GM18507 (cell line): ENCODE data around the gene GIT2.
"Not testable (repeated sequence)": the region's sequence is repeated elsewhere in the genome, so short reads cannot be mapped to it uniquely, and the experiment has no call there.

Experiments used
- DNase-seq: peaks from one replicate; pipeline ENCODE4 v3.0.0; 2011; ENCODE audit warnings: low read depth; ENCODE audit not compliant: insufficient read length; ENCODE audit errors: extremely low spot score
- FAIRE-seq: peaks from 2 replicates; lab custom pipeline; 2011; peaks lifted over from hg19 to GRCh38; lab: Jason Lieb, UNC

GIT2 gene

DNA sequence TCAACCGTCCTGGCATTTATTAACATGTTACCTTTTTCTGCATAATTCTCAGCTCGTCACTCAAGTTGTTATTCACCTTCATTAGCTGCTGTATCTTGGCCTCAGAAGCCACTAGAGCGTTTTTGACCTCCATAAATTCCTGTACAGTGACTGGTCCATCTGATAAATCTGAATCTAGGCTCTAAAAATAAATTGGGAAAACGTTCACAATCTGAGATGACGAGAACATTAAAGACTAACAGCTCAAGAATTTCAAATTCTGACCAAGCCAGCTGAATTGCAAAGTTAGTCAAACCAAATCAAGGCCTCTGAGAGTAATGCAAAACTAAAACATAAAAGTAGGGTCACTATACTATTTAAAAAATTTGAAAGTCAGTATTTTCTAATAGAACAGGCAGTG is 45.0 kb downstream of the GIT2 start:
- peak; percentile 24 for FAIRE-seq
- DNase-seq, result no peak

DNA sequence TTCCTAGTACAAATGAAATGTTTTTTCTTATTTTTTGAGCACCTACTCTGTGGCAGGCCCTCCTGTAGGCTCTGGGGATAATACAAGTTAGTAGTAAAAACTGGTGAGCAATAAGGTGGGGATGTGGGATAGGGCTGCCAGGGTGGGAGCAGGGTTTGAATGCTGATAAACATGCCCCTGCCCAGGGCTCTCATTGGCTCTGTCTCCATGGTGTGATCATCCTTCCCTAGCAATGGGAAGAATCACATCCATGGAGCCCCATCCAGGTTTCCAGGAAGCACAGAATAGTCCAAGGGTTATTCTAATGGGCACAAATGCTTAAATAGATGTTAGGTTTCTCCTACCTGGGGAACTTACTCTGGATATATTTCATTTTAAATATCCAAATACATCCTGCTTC is 45.5 kb downstream of the GIT2 start:
- FAIRE-seq (no peak), DNase-seq (no peak)

DNA sequence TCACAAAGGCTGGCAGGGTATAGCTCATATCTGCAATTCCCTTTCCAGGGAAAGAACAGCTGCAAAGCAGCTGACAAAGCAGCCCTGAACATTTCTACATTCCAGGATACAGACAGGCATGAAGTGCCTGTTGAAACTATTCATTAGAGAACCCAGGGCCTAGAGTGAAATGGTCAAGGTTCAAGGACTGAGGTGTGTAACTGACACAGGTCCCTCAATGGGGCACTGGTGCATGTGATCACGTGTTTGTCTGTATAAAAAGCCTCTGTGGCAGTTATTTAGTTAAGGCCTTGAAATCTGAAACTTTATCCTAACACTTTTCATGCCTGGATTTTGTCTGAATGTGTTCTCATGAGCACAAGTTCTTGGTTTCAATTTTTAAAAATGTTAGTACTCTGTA is 47.1 kb downstream of the GIT2 start:
- FAIRE-seq (no peak), DNase-seq (no peak)

DNA sequence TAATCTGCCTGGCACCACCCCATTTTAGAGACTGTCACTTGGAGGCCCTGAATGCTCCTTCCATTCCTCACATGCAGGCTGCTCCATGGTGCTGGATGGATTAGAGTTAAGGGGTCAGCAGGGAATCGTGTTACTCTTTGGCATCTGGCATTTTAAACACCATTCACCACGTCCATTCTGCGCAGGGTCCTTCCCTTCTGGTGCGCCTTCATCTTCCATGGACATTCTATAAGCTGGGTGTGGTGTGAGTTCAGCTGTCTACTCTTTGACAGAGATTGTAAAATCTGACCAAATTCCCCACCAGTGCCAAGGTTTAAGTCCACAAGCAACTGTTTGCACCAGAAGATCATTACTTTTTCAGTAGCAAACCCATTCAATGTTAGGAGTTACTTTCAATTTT is 47.8 kb downstream of the GIT2 start:
- DNase-seq (no peak), FAIRE-seq (no peak)

DNA sequence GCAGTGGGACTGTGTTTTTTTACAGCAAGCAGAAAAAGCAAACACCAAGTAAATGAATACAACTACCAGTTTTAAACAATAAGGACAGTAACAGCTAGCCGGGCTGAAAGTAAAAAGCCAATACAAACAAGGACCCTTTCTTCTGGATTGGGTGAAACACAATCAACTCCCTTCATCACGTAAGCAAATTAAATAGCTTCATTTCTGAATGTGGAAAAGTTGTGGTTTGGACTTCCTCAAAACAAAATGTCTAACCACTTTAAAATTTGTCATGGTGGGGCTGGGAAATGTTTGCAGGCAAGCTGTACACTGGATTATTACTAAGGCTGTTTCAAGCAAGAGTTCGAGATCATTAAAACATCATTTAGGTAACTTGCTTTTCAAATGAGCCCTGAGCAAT is 48.6 kb downstream of the GIT2 start:
- DNase-seq, result no peak
- FAIRE-seq, result no peak

DNA sequence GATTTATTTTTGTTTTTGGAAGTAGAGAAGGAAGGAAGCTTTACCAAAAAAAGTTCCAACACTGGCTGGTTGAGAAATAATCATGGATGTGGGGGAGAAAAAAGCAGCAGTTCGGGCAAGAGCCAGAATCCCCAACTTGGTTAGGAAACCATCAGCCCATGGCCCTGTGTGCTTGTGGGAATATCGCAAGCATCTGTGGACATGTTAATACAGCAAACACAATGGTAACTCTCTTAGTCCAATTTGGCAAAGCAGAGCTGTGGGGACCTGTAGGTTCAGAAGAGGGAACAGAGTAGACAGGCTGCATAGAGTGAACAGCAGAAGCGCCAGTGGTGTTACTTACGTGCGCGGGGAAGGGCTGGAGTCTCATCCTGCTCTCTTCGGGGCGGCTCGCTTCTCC is 49.3 kb downstream of the GIT2 start:
- FAIRE-seq, result no peak
- DNase-seq, result no peak

DNA sequence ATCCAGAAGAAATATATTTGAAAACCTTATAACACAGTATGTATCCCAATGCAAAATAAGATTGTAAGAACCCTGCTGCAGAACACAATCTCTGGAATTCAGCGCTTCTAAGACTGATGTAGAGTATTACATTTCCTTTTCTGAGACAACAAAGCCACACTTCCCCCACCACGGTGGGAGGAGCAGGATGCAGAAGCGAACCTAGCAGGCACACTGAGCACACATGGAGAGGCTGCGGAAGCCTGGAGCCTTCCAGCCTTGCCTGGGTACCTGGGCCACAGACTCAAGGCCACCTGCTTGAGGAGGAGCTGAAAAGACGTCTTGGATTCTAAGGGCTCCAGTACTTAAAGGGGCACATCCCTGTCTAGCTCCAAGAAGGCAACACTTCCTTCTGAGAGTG is 49.7 kb downstream of the GIT2 start:
- DNase-seq (no peak), FAIRE-seq (no peak)

DNA sequence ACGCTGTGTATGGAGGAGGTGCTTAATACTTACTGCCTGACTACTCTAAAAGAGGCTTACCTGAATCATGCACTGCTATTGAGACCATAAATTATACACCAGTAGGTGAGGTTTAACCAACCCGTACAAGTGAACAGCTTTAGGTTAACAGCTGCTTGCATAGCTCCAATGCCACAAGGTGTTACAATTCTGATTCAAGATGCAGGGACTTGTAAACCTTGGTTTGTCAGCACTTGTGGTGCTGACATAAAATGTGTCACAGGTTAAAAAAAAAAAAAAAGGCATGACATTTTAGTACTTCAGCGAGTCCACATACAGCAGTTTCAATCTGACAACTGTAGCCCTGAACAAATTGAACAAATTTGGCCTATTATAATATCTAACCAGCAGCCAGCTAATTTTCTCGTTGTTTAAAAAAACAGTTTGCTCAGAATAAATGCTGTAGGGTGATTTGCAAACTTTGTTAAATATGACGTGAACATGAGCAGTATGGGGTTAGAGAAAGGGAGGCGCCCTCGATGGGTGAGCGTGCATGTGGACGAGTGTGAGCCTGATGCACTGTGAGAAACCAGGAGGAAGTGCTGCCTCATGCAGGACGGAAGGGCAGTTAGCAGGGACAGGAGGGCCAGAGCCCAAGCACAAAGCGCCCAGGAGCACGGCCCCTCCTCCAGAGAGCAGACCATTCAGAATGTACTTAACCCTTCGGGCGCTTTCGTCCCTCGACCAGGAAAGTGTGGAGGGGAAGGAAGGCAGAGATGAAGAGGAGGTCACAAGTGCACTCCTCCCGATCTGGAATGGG is 51.4 kb downstream of the GIT2 start:
- no peak for FAIRE-seq

DNA sequence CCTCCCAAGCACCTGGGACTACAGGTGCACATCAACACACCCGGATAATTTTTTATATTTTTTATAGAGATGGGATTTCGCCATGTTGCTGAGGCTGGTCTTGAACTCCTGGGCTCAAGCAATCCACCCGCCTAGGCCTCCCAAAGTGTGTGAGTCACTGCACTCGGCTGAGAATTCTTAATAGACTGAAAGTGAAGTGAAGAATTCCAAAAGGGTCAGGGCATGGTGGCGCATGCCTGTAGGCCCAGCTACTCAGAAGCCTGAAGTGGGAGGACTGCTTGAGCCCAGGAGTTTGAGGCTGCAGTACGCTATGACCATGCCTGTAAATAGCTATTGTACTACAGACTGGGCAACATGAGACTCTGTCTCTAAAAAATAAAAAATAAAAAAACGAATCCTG is 52.4 kb downstream of the GIT2 start:
- FAIRE-seq, result no peak
- no peak for DNase-seq

More for the DNA sequence above, 51.4 kb downstream of the GIT2 start:
- no peak for DNase-seq

DNA sequence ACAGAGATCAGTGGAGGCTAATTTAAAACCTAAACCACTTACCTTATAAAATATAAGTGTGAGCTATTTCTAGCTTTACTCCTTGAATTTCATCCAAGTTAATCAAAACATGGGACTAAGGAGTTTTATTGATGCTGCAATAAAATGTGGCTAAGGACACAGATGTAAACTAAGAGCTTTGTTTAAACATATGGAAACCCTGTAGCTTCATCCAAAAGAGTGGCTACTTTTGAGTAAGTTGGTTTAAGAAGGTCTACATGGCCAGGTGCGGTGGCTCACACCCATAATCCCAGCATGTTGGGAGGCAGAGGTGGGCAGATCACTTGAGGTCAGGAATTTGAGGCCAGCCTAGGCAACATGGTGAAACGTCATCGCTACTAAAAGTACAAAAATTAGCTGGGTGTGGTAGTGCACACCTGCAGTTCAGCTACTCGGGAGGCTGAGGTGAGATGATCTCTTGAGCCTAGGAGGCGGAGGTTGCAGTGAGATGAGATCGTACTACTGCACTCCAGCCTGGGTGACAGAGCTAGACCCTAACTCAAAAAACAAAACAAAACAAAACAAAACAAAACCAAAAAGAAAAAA is 55.7 kb downstream of the GIT2 start:
- FAIRE-seq, result no peak
- DNase-seq, result no peak

DNA sequence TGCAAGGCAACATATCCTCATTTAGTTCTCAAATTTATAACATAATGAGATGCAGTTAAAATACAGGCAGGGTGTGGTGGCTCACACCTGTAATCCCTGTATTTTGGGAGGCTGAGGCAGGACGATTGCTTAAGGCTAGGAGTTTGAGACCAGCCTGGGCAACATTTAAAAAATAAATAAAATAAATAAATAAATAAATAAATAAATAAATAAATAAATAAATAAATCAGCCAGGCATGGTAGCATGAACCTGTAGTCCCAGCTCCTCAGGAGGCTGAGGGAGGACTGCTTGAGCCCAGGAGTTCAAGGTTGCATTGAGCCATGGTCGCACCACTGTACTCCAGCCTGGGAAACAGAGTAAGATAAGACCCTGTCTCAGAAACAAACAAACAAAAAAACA is 56.7 kb downstream of the GIT2 start:
- DNase-seq, result no peak
- FAIRE-seq, result no peak

DNA sequence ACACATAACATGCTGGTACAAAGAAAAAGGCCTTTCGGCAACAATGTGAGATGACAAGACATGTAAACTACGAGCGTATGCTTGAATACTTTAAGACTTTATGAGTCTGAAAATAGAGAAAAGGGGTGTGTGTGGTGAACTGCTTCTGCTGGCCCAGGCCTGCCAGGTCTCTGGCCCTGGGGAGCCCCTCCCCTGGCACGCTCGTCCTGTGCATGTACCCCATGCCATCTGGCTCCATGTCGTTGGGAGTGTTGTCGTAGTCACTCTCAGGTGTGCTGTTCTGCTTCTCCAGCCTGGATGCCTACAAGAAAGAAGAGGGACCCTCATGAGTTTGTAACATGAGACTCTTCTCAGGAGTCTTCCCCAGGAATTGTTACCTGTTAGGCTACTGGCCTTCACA is 57.2 kb downstream of the GIT2 start:
- DNase-seq, result no peak
- no peak for FAIRE-seq

DNA sequence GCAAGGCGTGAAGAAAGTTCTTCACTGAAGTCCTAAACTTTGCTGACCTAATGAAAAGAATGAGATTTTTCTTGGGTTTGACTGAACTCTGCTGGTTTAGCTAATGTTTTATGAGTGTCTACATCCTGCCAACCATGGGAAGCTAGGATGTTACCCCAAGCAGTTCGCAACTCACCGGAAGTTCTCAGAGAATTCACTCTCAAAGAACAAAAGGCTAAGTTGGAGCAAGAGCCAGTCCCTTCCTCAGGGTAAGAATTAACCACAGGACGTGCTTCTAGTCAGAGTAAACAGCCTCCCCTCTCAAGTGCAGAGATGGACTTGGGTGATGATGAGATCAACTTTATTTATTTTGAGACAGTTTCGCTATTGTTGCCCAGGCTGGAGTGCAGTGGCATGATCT is 58.8 kb downstream of the GIT2 start:
- DNase-seq (no peak), FAIRE-seq (no peak)

DNA sequence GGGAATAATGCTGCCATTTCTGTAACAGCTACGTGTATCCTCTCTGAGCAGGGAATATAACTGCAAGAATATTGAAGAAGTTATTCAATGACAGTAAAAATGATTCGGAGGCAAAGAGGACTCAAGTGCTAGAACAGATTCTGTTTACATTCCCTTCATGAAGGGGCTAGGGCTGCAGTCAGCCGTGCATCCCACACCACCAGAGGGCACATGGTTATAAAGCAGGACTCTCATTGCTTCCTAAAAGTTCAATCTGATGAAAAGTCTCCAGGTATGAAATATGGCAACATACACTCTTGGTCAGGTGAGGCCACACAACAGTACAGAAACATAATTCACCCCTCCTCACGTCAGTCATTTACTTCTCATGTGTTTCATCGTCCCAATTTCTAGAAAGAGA is 62.1 kb downstream of the GIT2 start:
- no peak for DNase-seq
- FAIRE-seq, result peak; percentile 59

DNA sequence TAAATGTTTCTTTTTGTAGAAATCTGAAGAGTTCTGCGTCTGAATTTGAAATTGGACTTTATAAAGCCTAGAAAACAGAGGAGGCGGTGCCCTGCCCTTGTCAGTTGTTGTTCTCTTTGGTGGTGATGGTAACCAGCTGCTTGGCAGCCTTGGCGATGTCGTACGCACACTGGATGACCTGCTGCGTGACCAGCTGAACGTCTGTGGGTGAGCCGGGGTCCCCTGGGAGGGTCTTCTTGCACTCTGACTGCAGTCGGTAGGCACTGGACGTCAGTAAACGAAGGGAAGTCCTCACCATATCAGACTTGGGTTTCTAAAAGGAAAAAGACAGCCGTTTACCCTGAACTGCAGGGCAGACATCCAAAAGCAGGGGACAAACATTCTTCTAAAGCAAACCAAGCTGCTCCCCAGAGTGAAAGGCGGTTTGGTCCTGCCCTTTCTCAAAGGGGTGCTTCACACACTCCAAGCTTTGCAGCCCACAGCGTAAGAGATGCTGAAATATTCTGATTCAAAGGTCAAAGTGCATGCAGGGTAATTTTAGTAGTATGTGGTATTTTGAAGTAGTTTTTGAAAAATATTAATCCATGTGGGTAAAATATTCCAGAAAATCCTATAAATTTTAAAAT is 63.2 kb downstream of the GIT2 start:
- FAIRE-seq, result no peak
- DNase-seq, result no peak

DNA sequence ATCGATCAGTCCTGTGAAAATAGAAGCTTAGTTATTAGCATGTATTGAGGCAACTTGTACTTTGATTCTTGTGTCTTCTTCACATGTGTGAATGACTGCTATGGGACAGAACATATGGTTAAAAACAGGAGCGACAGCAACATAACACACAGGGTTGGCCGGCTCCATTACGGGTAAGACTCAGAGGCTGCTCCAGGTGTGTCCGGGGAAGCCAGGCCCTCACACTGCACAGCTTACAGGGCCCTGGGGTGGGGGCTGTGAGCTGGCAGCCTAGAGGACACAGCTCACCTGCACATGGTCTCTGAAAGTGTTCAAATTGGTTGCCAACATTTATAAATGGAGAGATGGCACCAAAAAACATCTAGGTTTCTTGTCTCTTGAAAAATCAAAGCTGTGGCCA is 65.0 kb downstream of the GIT2 start:
- no peak for FAIRE-seq
- DNase-seq, result no peak

DNA sequence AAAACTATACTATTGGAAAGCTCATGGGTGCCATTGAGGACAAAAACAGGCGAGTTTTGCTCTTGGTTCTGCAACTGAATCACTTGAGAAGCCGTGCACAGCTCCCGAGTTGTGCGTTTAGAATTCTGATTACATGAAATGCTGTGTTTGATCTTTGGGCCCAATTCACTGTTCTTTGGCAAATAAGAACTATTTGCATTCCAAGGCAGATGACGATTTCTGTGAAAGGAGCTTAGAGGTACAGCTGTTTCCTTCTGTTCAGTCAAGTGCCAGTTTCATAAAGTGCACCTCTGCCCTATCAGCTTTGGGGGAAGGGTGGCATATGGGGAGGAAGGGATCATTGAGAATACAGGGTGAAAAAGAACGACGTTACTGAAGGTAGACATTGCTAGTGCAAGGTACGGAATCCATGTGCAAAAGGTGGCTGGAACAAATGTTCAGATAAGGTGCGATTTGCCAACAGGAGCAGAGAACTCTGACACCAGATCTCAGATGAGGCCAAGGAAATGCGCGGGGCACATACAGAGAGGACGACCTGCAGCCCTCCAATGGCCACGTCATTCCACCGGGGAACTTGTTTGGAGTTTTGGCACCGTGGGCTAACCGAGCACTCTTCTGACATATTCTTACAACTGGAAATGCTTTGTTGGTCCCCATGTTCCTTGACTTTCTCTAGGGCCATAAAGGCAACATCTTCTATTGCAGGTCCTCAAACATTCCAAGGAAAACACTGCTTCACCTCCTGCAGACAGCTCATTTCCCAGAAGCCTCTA is 66.0 kb downstream of the GIT2 start:
- no peak for FAIRE-seq
- DNase-seq, result no peak

DNA sequence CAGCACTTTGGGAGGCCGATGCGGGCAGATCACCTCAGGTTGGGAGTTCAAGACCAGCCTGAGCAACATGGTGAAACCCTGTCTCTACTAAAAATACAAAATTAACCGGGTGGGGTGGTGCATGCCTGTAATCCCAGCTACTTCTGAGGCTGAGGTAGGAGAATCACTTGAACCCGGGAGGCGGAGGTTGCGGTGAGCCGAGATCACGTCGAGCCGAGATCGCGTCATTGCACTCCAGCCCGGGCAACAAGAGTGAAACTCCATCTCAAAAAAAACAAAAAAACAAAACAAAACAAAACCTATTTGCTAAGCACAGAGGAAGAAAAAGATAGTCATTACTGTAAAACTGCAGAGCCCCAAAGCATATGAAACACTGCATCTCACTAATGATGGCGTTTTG is 66.8 kb downstream of the GIT2 start:
- DNase-seq, FAIRE-seq: not testable (repeated sequence)

DNA sequence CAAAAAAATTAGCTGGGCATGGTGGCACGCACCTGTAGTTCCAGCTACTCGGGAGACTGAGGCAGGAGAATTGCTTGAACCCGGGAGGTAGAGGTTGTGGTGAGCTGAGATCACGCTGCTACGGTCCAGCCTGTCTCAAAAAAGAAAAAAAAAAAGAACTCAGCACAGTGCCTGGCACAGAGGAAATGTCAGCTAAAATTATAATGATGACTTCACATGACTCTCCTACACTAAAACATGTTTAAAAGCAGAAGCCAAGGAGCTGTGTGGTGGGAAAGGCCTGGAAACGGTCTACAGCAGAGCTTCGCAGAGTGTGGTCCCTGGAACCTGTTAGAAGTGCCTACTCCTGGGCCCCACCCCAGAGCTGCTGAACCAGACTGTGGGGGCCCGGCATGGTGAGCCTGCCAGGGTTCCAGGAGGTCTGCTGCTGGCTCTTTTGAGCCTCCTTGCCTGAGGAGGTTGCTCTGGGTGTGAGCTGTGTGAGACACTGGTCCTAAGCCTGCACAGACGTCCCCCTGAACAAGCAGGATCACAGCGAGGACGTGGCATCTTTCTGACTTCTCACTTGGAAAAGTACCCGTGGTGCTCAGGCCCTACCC is 68.0 kb downstream of the GIT2 start:
- no peak for FAIRE-seq
- DNase-seq, result no peak

DNA sequence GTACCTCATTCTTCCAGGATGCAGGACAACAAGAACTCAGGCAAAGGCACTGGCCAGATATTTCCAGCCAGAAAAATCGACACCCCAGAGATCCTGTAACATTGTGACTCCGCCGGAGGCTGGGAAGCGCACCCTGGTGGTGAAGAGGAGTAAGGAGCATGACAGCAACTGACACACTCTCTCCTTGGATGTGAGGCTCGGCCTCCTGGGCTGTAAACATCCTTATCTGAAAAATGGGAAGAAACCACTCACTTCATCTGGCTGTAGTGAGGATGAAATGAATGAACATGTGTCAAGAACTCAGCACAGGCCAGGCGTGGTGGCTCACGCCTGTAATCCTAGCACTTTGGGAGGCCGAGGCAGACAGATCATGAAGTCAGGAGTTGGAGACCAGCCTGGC is 68.5 kb downstream of the GIT2 start:
- peak; percentile 32 for DNase-seq
- peak; percentile 56 for FAIRE-seq
